GM21619 (cell line): ENCODE data around the gene CCDC194.

Experiments used
- ATAC-seq: cut with Tn5 transposase; IDR thresholded peaks from one replicate; pipeline ENCODE4 v1.9.1; 2021; ENCODE audit not compliant: unreplicated experiment

The CCDC194 gene

GRCh38 chr19:17406046-17406886, 12.3 kb upstream of the CCDC194 start:
- ATAC-seq = no peak

GRCh38 chr19:17405250-17406045, 11.5 kb upstream of the CCDC194 start, which contains the start of gene BST2:
BST2 (minus strand) TSS chr19:17405630; CDS start chr19:17405575, 55 bp downstream.
- peak; percentile 74 for ATAC-seq

- ATAC-seq = peak; percentile 6
Measured at GRCh38 chr19:17404621-17405249, 10.7 kb upstream of the CCDC194 start.

- no peak for ATAC-seq
Measured at GRCh38 chr19:17404015-17404414, 10.0 kb upstream of the CCDC194 start.

- ATAC-seq = no peak
Measured at GRCh38 chr19:17402982-17403855, 9.2 kb upstream of the CCDC194 start.

- no peak for ATAC-seq
Measured at GRCh38 chr19:17401628-17402027, 7.6 kb upstream of the CCDC194 start.

- no peak for ATAC-seq
Measured at GRCh38 chr19:17398902-17399527, 5.0 kb upstream of the CCDC194 start.

- ATAC-seq = no peak
Measured at GRCh38 chr19:17394891-17395415, 957 bp upstream of the CCDC194 start.

GRCh38 chr19:17393002-17393401, 994 bp downstream of the CCDC194 start:
- ATAC-seq = no peak

- no peak for ATAC-seq
Measured at GRCh38 chr19:17391371-17392151, 2.4 kb downstream of the CCDC194 start.

- peak; percentile 81 for ATAC-seq
Measured at GRCh38 chr19:17390665-17391370, 3.2 kb downstream of the CCDC194 start.

GRCh38 chr19:17389957-17390664, 3.9 kb downstream of the CCDC194 start:
- ATAC-seq = no peak

GRCh38 chr19:17389288-17389687, 4.7 kb downstream of the CCDC194 start:
- ATAC-seq = no peak

- ATAC-seq = no peak
Measured at GRCh38 chr19:17385878-17386611, 8.0 kb downstream of the CCDC194 start.

- no peak for ATAC-seq
Measured at GRCh38 chr19:17380426-17381138, 13.4 kb downstream of the CCDC194 start.

- no peak for ATAC-seq
Measured at GRCh38 chr19:17379221-17379631, 14.8 kb downstream of the CCDC194 start.
